HG03139 (cell line): Measurements from ENCODE around the gene NUP37.

Experiments used
- ATAC-seq: cut with Tn5 transposase; IDR thresholded peaks from one replicate; pipeline ENCODE4 v1.9.1; 2021; ENCODE audit not compliant: unreplicated experiment

Gene NUP37

DNA sequence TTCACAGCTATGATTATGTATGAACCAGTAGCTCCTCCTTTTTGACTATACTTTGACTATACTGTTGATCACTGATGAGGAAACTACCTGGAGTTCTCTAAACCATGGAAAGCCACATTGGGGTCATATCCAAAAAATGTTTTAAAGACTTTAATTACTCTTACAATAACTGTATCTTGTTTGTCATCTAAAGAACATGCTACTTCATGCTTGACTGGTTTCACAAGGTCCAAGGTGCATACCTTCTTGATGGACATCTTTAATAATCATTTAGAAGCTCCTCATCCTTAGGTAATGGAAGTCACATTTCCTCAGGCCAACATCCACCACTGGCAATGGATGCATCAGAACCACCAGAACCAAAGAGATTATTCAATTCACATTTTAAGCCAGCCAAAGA, 88.1 kb downstream of the NUP37 start:
- ATAC-seq, result no peak

DNA sequence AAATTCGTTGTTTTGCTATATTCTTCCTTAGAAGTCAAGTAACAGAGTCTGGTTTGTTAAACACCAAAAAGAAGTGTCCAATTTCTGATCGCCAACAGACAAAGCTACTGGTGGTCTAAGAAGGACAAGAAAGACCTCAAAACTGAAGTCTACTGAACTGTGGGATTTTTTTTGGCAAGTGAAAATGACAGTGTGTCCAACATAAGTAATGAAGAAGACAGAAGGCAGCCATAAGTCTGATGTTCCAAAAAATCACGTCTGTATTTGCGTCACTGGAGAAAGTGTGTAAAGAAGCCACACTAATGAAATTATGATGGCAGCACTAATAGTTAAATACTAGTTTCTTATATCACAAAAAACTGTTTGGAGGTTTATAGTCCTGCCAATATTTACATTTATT, 90.8 kb downstream of the NUP37 start:
- no peak for ATAC-seq

DNA sequence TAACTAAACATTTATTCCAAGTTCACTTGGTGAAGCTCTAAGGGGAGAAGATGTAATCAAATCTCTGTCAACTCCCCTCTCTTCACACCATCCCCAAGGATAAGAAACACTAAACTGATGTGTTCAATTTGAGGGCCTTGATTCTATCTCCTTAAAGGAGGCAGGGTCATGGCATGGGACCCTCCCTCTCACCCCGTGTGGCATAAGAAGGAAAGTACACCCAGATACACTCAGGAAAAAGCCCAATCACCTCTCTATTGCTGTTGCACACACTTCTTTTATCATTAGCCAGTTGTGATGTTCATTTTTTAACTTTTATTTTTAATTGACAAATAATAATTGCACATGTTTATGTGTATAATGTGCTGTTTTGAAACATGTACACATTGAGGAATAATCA, 93.2 kb downstream of the NUP37 start:
- ATAC-seq, result no peak

DNA sequence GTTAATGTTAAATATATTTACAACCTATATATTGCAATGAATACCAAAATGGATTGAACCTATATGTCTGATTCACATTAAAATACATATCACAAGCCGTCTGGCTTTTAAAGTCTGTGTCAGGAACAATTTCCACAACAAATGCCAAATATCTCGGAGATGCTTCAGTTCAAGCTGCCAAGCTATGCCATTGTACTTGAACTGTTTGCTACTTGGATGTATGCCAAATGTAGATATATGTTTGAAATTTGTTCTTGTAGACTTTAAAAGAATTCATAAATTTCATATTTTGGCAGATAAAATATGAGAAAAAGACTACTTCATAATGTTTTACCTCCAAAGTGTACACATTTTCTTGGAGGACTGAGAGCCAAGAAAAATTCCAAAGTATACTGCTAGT, 95.1 kb downstream of the NUP37 start:
- no peak for ATAC-seq

DNA sequence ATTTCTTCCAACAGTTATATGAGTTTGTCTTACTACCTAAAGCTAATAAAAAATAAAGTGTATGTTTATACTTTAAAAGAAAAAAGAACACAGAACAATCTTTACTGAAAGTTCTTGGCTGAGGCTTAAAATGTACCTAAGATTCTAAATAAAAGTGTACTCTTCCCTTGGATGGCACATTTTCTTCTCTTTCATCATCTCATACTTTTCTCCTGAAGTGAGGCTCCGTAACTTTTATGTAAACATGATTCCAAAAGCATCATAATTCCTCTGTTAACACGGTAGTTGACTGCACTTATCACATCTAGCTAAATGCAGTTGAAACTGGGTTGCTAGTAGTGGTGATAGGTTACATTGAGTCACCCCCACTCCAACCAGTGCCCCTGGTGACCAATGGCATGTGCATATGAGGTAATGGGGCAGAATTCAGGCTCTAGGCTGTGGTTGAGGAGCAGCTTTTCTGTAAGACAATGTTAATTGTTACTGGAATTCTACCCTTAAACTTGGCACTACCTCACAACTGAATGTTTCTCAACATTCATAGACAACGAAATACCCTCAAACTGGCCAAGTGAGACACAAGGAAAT, 96.5 kb downstream of the NUP37 start:
- no peak for ATAC-seq
